Suprapubic skin (tissue), 4 donors: Measurements from ENCODE around the gene PFN1. TPM values are rescaled to one million over a fixed set of nuclear protein-coding genes. Genes with fewer than 3 reads are reported as not detected.

Experiments
- DNase-seq, 2 donors: peaks; one replicate each; pipeline ENCODE4 v3.0.0-alpha.2; 2019; ENCODE audit warnings: low spot score in 2 of 2
- H3K27ac ChIP-seq: fragments of 200-600 bp; sonication (generic); one replicate; pipeline ENCODE4 v1.5.1; 2019
- H3K27me3 ChIP-seq: fragments of 200-600 bp; sonication (generic); one replicate; pipeline ENCODE4 v1.5.1; 2019
- H3K36me3 ChIP-seq: fragments of 200-600 bp; sonication (generic); one replicate; pipeline ENCODE4 v1.5.1; 2019
- H3K4me1 ChIP-seq: fragments of 200-600 bp; sonication (generic); one replicate; pipeline ENCODE4 v1.5.1; 2019
- H3K4me3 ChIP-seq: fragments of 200-600 bp; sonication (generic); one replicate; pipeline ENCODE4 v1.5.1; 2019; ENCODE audit warnings: mild to moderate bottlenecking
- H3K9me3 ChIP-seq: fragments of 200-600 bp; sonication (generic); one replicate; pipeline ENCODE4 v1.5.1; 2019
- EP300 ChIP-seq: sonication (generic); formaldehyde crosslinking; IDR thresholded peaks from one replicate; pipeline ENCODE4 v1.6.1; 2017; ENCODE audit warnings: antibody characterized with exemption
- POLR2A ChIP-seq, 2 donors: fragments of 450-650 bp; IDR thresholded peaks; one replicate each; pipeline ENCODE4 v1.6.1; 2017; ENCODE audit warnings: antibody characterized with exemption in 2 of 2, mild to moderate bottlenecking in 2 of 2, moderate library complexity in 2 of 2
- POLR2AphosphoS5 ChIP-seq, 3 donors: sonication (generic); formaldehyde crosslinking; IDR thresholded peaks; one replicate each; pipeline ENCODE4 v1.6.1; 2017; ENCODE audit warnings: antibody characterized with exemption in 3 of 3
- WGBS: methylation state at CpG from one replicate; pipeline ENCODE4 v1.1.5; 2018; 5-methylcytosine and 5-hydroxymethylcytosine counted together
- total RNA-seq, 4 donors: library from RNA; depleted of rRNA; stranded (reverse); fragments of >200 nt; gene quantifications; one replicate each; pipeline ENCODE4 v1.1.0, GENCODE V29; 2016
- TF ChIP-seq, protein P1 (sequence below), 2 donors: fragments of 200-600 bp in 1 of 2; fragments of 450-650 bp in 1 of 2; sonication (generic) in 1 of 2; IDR thresholded peaks; one replicate each; pipeline ENCODE4 v1.5.1; 2016 to 2019; ENCODE audit warnings: antibody characterized with exemption in 2 of 2, mild to moderate bottlenecking in 1 of 2, moderate library complexity in 1 of 2

PFN1 gene
- total RNA-seq, 4 donors from 2014 or later = 392 to 756 (median 686) TPM

DNA sequence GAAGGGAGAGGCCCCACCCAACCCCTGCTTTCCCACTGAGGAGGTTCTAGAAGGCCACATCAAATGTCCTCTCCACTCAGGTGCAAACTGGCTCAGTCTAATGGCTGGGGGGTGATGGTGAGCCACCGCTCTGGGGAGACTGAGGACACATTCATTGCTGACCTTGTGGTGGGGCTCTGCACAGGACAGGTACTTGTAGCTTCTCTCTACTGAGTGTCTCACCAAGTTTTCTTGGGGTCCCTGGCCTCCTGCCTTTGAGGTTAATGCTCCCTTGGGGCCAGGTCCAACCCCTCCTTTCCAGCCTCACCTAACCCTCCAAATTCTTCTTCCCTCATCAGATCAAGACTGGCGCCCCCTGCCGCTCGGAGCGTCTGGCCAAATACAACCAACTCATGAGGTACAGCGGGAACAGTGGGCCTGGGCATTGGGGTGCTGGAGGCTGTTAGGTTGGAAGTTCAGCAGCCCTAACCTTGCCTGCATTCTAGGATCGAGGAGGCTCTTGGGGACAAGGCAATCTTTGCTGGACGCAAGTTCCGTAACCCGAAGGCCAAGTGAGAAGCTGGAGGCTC lies 8.2 kb upstream of the PFN1 start:
- no peaks in the 10 kb centered on the region for H3K27me3 ChIP-seq
- no peak overlapping the region for H3K4me3 ChIP-seq
- no peaks in the 10 kb centered on the region for H3K9me3 ChIP-seq
- peaks cover 6% of the 10 kb centered on the region for H3K4me1 ChIP-seq
- no peak for DNase-seq
- no peak overlapping the region for H3K27ac ChIP-seq
- H3K36me3 ChIP-seq = peaks cover 20% of the 10 kb centered on the region
- 83% methylated on average over 10 of the region's 10 CpGs for WGBS
- TF ChIP-seq, protein P1, sequence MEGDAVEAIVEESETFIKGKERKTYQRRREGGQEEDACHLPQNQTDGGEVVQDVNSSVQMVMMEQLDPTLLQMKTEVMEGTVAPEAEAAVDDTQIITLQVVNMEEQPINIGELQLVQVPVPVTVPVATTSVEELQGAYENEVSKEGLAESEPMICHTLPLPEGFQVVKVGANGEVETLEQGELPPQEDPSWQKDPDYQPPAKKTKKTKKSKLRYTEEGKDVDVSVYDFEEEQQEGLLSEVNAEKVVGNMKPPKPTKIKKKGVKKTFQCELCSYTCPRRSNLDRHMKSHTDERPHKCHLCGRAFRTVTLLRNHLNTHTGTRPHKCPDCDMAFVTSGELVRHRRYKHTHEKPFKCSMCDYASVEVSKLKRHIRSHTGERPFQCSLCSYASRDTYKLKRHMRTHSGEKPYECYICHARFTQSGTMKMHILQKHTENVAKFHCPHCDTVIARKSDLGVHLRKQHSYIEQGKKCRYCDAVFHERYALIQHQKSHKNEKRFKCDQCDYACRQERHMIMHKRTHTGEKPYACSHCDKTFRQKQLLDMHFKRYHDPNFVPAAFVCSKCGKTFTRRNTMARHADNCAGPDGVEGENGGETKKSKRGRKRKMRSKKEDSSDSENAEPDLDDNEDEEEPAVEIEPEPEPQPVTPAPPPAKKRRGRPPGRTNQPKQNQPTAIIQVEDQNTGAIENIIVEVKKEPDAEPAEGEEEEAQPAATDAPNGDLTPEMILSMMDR (IDR thresholded peaks at IDR 0.05) = no peak
- no peak for TF ChIP-seq POLR2A (IDR thresholded peaks at IDR 0.05)
- TF ChIP-seq POLR2AphosphoS5 (IDR thresholded peaks at IDR 0.05) = no peak
- no peak for TF ChIP-seq EP300

DNA sequence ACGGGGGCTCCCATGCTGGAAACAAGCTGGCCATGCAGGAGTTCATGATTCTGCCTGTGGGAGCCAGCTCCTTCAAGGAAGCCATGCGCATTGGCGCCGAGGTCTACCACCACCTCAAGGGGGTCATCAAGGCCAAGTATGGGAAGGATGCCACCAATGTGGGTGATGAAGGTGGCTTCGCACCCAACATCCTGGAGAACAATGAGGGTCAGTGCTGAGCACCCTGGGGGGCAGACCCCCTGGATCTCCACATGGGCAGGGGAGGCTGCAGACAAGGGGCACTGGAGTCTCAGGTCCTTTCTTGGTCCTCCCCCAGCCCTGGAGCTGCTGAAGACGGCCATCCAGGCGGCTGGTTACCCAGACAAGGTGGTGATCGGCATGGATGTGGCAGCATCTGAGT lies 6.8 kb upstream of the PFN1 start:
- no peak for DNase-seq
- Histone ChIP-seq H3K4me3 (no peak overlapping the region), H3K27ac (no peak overlapping the region), H3K4me1 (peaks cover 16% of the 10 kb centered on the region), H3K27me3 (no peaks in the 10 kb centered on the region), H3K36me3 (peaks cover 13% of the 10 kb centered on the region), H3K9me3 (no peaks in the 10 kb centered on the region)
- TF ChIP-seq EP300 (no peak), POLR2AphosphoS5 (IDR thresholded peaks at IDR 0.05) (no peak), POLR2A (IDR thresholded peaks at IDR 0.05) (no peak)
- TF ChIP-seq, protein P1 (IDR thresholded peaks at IDR 0.05) = no peak
- WGBS = 100% methylated on average over 3 of the region's 8 CpGs

DNA sequence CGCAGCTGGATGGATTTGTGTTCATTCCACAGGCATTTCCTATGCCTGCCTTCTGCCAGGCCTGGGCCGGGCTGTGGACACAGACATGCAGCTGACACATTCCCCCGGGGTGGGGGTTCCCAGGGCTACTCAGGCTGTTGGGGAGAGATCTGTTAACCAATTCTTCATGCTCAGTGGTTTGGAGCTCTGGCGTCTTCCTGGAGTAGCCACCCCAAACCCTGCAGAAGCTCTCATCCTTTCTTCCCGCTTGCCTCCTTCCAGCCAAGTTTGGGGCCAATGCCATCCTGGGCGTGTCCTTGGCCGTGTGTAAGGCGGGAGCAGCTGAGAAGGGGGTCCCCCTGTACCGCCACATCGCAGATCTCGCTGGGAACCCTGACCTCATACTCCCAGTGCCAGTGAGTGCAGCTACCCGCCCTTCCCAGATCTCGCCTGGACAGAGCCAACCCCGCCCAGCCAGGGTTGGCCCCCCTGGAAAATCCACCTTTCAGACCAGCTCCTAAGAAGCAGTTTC lies 5.2 kb upstream of the PFN1 start:
- TF ChIP-seq POLR2AphosphoS5 (IDR thresholded peaks at IDR 0.05) = no peak
- TF ChIP-seq EP300 = no peak
- TF ChIP-seq POLR2A (IDR thresholded peaks at IDR 0.05) = no peak
- TF ChIP-seq, protein P1 (IDR thresholded peaks at IDR 0.05) = no peak
- Histone ChIP-seq H3K9me3 (no peaks in the 10 kb centered on the region), H3K27me3 (no peaks in the 10 kb centered on the region), H3K36me3 (no peaks in the 10 kb centered on the region), H3K27ac (no peak overlapping the region), H3K4me3 (no peak overlapping the region), H3K4me1 (peaks cover 24% of the 10 kb centered on the region)
- 47% methylated on average over 10 of the region's 14 CpGs for WGBS
- no peak for DNase-seq

- Histone ChIP-seq H3K4me1 (peaks cover 35% of the 10 kb centered on the region), H3K9me3 (no peaks in the 10 kb centered on the region), H3K36me3 (no peaks in the 10 kb centered on the region), H3K27me3 (no peaks in the 10 kb centered on the region), H3K4me3 (no peak overlapping the region), H3K27ac (no peak overlapping the region)
- TF ChIP-seq EP300 = no peak
- TF ChIP-seq POLR2A (IDR thresholded peaks at IDR 0.05) = no peak
- TF ChIP-seq, protein P1 (IDR thresholded peaks at IDR 0.05) = no peak
- no peak for TF ChIP-seq POLR2AphosphoS5 (IDR thresholded peaks at IDR 0.05)
- DNase-seq = no peak
- 86% methylated on average over 3 of the region's 3 CpGs for WGBS
These were observed 3.2 kb upstream of the PFN1 start for GRCh38 chr17:4951486-4951885.

GRCh38 chr17:4950746-4951204 lies 2.4 kb upstream of the PFN1 start, which contains the start of gene ENO3:
Gene ENO3, plus strand, starts transcription at chr17:4951119. Its CDS starts 711 bp downstream, at chr17:4951830.
- no peaks in the 10 kb centered on the region for H3K27me3 ChIP-seq
- no peaks in the 10 kb centered on the region for H3K36me3 ChIP-seq
- WGBS = 57% methylated on average over 7 of the region's 7 CpGs
- no peaks in the 10 kb centered on the region for H3K9me3 ChIP-seq
- DNase-seq = no peak
- H3K4me3 ChIP-seq = peak within 1 kb of the TSS; percentile 85
- H3K4me1 ChIP-seq = peaks cover 43% of the 10 kb centered on the region
- TF ChIP-seq POLR2A (IDR thresholded peaks at IDR 0.05) (no peak), EP300 (no peak), POLR2AphosphoS5 (IDR thresholded peaks at IDR 0.05) (no peak)
- TF ChIP-seq, protein P1 (IDR thresholded peaks at IDR 0.05) = no peak
- peak within 1 kb of the TSS; percentile 98 for H3K27ac ChIP-seq
